B cell (primary cell): ENCODE data around the gene GEMIN7. TPM values are rescaled to one million over a fixed set of nuclear protein-coding genes. Genes with fewer than 3 reads are reported as not detected.
"Not testable (repeated sequence)": the region's sequence is repeated elsewhere in the genome, so short reads cannot be mapped to it uniquely, and the experiment has no call there.

Experiments used
- ATAC-seq: fragments of 200-7000 bp; cut with Tn5 transposase; one replicate; pipeline ENCODE4 v1.10.0; 2021; ENCODE audit warnings: low read depth, mild to moderate bottlenecking, moderate number of reproducible peaks, moderate library complexity
- CTCF ChIA-PET: fragments of 350-600 bp; sonication (Branson Sonifier 250); formaldehyde crosslinking; loops from one replicate; lab custom pipeline; 2021; ENCODE audit warnings: antibody characterized with exemption, inconsistent platforms; lab: Charles Lee
- POLR2A ChIA-PET: fragments of 350-600 bp; sonication (Branson Sonifier 250); formaldehyde crosslinking; loops from one replicate; lab custom pipeline; 2021; ENCODE audit warnings: antibody characterized with exemption; lab: Charles Lee
- DNase-seq: peaks from one replicate; pipeline ENCODE4 v3.0.0; 2013
- H2AFZ ChIP-seq: 2 replicates; pipeline ENCODE4 v1.6.1; 2012; ENCODE audit warnings: mild to moderate bottlenecking, low read depth, low read length; ENCODE audit not compliant: insufficient read depth, poor library complexity, severe bottlenecking
- H3K27ac ChIP-seq, 2 donors: 1 replicate in 1 of 2; 2 replicates in 1 of 2; pipeline ENCODE4 v1.5.1; 2012 to 2013; ENCODE audit warnings: low read length in 2 of 2, mild to moderate bottlenecking in 2 of 2, moderate library complexity in 1 of 2
- H3K27me3 ChIP-seq, 4 experiments: fragments of 200-600 bp in 1 of 4; sonication (generic) in 1 of 4; replicated peaks in 1 of 4; 1 replicate in 2 of 4; 2 replicates in 2 of 4; pipeline versions ENCODE4 v1.6.1 to v1.7.0; 2013 to 2016; ENCODE audit warnings: low read length in 3 of 4, mild to moderate bottlenecking in 2 of 4, mixed read lengths in 1 of 4, moderate library complexity in 1 of 4; ENCODE audit not compliant: insufficient read depth in 4 of 4, control insufficient read depth in 3 of 4; ENCODE audit errors: control extremely low read depth in 1 of 4
- H3K36me3 ChIP-seq, 2 experiments: replicated peaks in 1 of 2; 1 replicate in 1 of 2; 2 replicates in 1 of 2; pipeline versions ENCODE4 v1.6.1 to v1.7.1; 2013; ENCODE audit warnings: low read length in 1 of 2; ENCODE audit not compliant: insufficient read depth in 2 of 2, control insufficient read depth in 1 of 2; ENCODE audit errors: control extremely low read depth in 1 of 2, extremely low read depth in 1 of 2
- H3K4me1 ChIP-seq, 2 donors: fragments of 200-600 bp in 1 of 2; sonication (generic) in 1 of 2; 1 replicate in 1 of 2; 2 replicates in 1 of 2; pipeline versions ENCODE4 v1.5.1 to v1.6.1; 2013 to 2017; ENCODE audit warnings: low read length in 2 of 2; ENCODE audit not compliant: control insufficient read depth in 2 of 2, insufficient read depth in 2 of 2
- H3K4me2 ChIP-seq: replicated peaks from 2 replicates; pipeline ENCODE3; 2012; ENCODE audit warnings: mild to moderate bottlenecking, low read depth, low read length; ENCODE audit not compliant: poor library complexity, severe bottlenecking
- H3K4me3 ChIP-seq, 5 experiments: fragments of 200-600 bp in 1 of 5; sonication (generic) in 1 of 5; 1 replicate in 3 of 5; 2 replicates in 2 of 5; pipeline versions ENCODE4 v1.5.1 to v1.7.0; 2011 to 2016; ENCODE audit warnings: low read length in 4 of 5, mild to moderate bottlenecking in 4 of 5, low read depth in 2 of 5, control low read depth in 1 of 5, moderate library complexity in 1 of 5; ENCODE audit not compliant: insufficient read depth in 1 of 5; ENCODE audit errors: control extremely low read depth in 1 of 5, extremely low read depth in 1 of 5
- H3K79me2 ChIP-seq: fragments of 200-600 bp; sonication (generic); one replicate; pipeline ENCODE4 v1.6.0; 2016; ENCODE audit warnings: low read length; ENCODE audit not compliant: control insufficient read depth, insufficient read depth
- H3K9ac ChIP-seq: fragments of 200-600 bp; sonication (generic); 2 replicates; pipeline ENCODE4 v1.6.1; 2017; ENCODE audit warnings: mild to moderate bottlenecking, low read length, moderate library complexity
- H3K9me3 ChIP-seq, 3 donors: one replicate each; pipeline versions ENCODE4 v1.6.1 to v1.7.1; 2013; ENCODE audit warnings: low read length in 2 of 3; ENCODE audit not compliant: control insufficient read depth in 2 of 3, insufficient read depth in 1 of 3; ENCODE audit errors: control extremely low read depth in 1 of 3
- H4K20me1 ChIP-seq: 2 replicates; pipeline ENCODE4 v1.6.0; 2012; ENCODE audit warnings: mild to moderate bottlenecking, low read length; ENCODE audit not compliant: insufficient read depth, control insufficient read depth, poor library complexity, severe bottlenecking
- H3K27ac Mint-ChIP-seq: one replicate; pipeline ENCODE4 v1.8.0; 2021; ENCODE audit warnings: mixed read lengths
- H3K27me3 Mint-ChIP-seq: one replicate; pipeline ENCODE4 v1.8.0; 2021; ENCODE audit warnings: mixed read lengths
- H3K4me1 Mint-ChIP-seq: one replicate; pipeline ENCODE4 v1.8.0; 2021; ENCODE audit warnings: mixed read lengths
- H3K4me3 Mint-ChIP-seq: one replicate; pipeline ENCODE4 v1.8.0; 2021; ENCODE audit warnings: mixed read lengths
- H3K9me3 Mint-ChIP-seq: one replicate; pipeline ENCODE4 v1.8.0; 2022; ENCODE audit warnings: mixed read lengths; ENCODE audit not compliant: insufficient read depth
- CTCF ChIP-seq: fragments of 200-600 bp; IDR thresholded peaks from one replicate; pipeline ENCODE4 v1.8.0; 2022; ENCODE audit warnings: antibody characterized with exemption, mild to moderate bottlenecking
- EZH2 ChIP-seq: IDR thresholded peaks from 2 replicates; pipeline ENCODE4 v1.6.1; 2012; ENCODE audit warnings: borderline replicate concordance, low read depth, mild to moderate bottlenecking, moderate library complexity, low read length; ENCODE audit not compliant: insufficient read depth, poor library complexity, severe bottlenecking
- WGBS: methylation state at CpG from one replicate; pipeline ENCODE4 v1.1.5; 2013; ENCODE audit warnings: missing lambda C conversion rate; ENCODE audit not compliant: insufficient coverage; 5-methylcytosine and 5-hydroxymethylcytosine counted together
- intact Hi-C: fragments of 100-400 bp; cut with micrococcal nuclease; formaldehyde crosslinking; loops from one replicate; pipeline ENCODE4 v1.10.0; 2022
- polyA plus RNA-seq: library from polyadenylated mRNA; depleted of rRNA; stranded (reverse); fragments of >200 nt; gene quantifications from 2 replicates; pipeline ENCODE4 v1.2.3, GENCODE V29; 2012
- total RNA-seq, 2 donors: library from RNA; stranded (reverse); fragments of 120-200 nt in 1 of 2; gene quantifications; 1 replicate in 1 of 2; 2 replicates in 1 of 2; pipeline versions ENCODE4 v1.2.3 to v1.2.4, GENCODE V29; 2013 to 2022

GEMIN7 gene
- total and polyA plus RNA-seq, 2 donors (not counting 1 experiment from before 2014, with no cell fraction given) = 43.0 to 89.4 TPM

- peaks cover 79% of the 10 kb centered on the region for H3K4me1 Mint-ChIP-seq
Measured at GRCh38 chr19:45118106-45118505, 39.0 kb downstream of the GEMIN7 start.

GRCh38 chr19:45118591-45119355 lies 39.7 kb downstream of the GEMIN7 start:
- intact Hi-C loops = not testable (repeated sequence)

More at GRCh38 chr19:45118106-45118505, 39.0 kb downstream of the GEMIN7 start:
- 52% methylated on average over 5 of the region's 5 CpGs for WGBS
- Mint-ChIP-seq H3K27ac (peak overlapping the region; percentile 77), H3K27me3 (no peaks in the 10 kb centered on the region), H3K4me3 (peak overlapping the region; percentile 71), H3K9me3 (no peaks in the 10 kb centered on the region)
- Histone ChIP-seq H3K4me3 (no peak overlapping the region), H3K9me3 (no peaks in the 10 kb centered on the region), H3K36me3 (no peaks in the 10 kb centered on the region), H3K4me1 (peaks cover 45 to 82% of the 10 kb centered on the region in 2 donors), H3K27ac (peak overlapping the region; percentile 51 to 59), H3K4me2 (peak overlapping the region; percentile 71), H3K9ac (peak overlapping the region; percentile 53), H2AFZ (peak overlapping the region; percentile 56), H3K79me2 (peaks cover 95% of the 10 kb centered on the region), H3K27me3 (no peaks in the 10 kb centered on the region), H4K20me1 (peaks cover 87% of the 10 kb centered on the region)
- no peak for TF ChIP-seq CTCF
- TF ChIP-seq EZH2 = no peak
- CTCF ChIA-PET = interaction anchor here (0.6 to 1.5 kb wide), 3 partner anchors 13 to 413 kb away, joined by 3 to 6 read pairs (median 5); no protein-coding TSS in a partner anchor
- POLR2A ChIA-PET = interaction anchor here (1.2 to 1.6 kb wide), 2 partner anchors 15 to 25 kb away, joined by 4 to 7 read pairs; partner anchors contain the start of gene PPP1R37
- intact Hi-C loops = no loop called here
- no peak for DNase-seq
- no peak for ATAC-seq

More at GRCh38 chr19:45118591-45119355, 39.7 kb downstream of the GEMIN7 start:
- not testable (repeated sequence) for H3K9me3 ChIP-seq, H3K36me3 ChIP-seq, H3K27me3 ChIP-seq, H3K27me3 Mint-ChIP-seq, H3K9me3 Mint-ChIP-seq
- peaks cover 87% of the 10 kb centered on the region for H4K20me1 ChIP-seq
- H3K79me2 ChIP-seq = peaks cover 95% of the 10 kb centered on the region
- Mint-ChIP-seq H3K4me1 (peaks cover 76% of the 10 kb centered on the region), H3K4me3 (peak overlapping the region; percentile 71), H3K27ac (peak overlapping the region; percentile 77)
- H2AFZ ChIP-seq = peak overlapping the region; percentile 56
- peak overlapping the region; percentile 53 for H3K9ac ChIP-seq
- ATAC-seq (peak; percentile 67), DNase-seq (peak; percentile 55)
- peak overlapping the region; percentile 71 for H3K4me2 ChIP-seq
- peak overlapping the region; percentile 51 to 59 for H3K27ac ChIP-seq
- ChIA-PET POLR2A (interaction anchor here (0.7 to 1.6 kb wide), 4 partner anchors 13 to 59 kb away, joined by 3 to 7 read pairs (median 4); partner anchors contain the start of gene PPP1R37), CTCF (interaction anchor here (0.6 to 1.5 kb wide), 4 partner anchors 12 to 412 kb away, joined by 3 to 6 read pairs (median 4); partner anchors contain the start of gene PPP1R37)
- WGBS = 12% methylated on average over 16 of the region's 18 CpGs
- peak overlapping the region in 1 of 5 experiments; percentile 41 for H3K4me3 ChIP-seq
- peaks cover 40 to 76% of the 10 kb centered on the region in 2 donors for H3K4me1 ChIP-seq
